Stimulated activated CD8-positive, alpha-beta memory T cell treated with anti-CD3 and anti-CD28 coated beads, Interleukin-7, amount 100 ng/mL, for 4 hours (primary cell): ENCODE data around the gene SLIT3.

Source experiments
- DNase-seq, 2 donors: peaks; one replicate each; pipeline ENCODE4 v3.0.0-alpha.2; 2020; ENCODE audit warnings: low read depth in 2 of 2

SLIT3 gene

GRCh38 chr5:169174923-169175322 lies 126.0 kb downstream of the SLIT3 start:
- DNase-seq = no peak

- no peak for DNase-seq
Observed at GRCh38 chr5:169173372-169173771, 127.6 kb downstream of the SLIT3 start.

GRCh38 chr5:169171515-169171914 lies 129.4 kb downstream of the SLIT3 start:
- no peak for DNase-seq

- no peak for DNase-seq
Observed at GRCh38 chr5:169169783-169170182, 131.2 kb downstream of the SLIT3 start.

GRCh38 chr5:169168280-169168679 lies 132.7 kb downstream of the SLIT3 start:
- DNase-seq = no peak

GRCh38 chr5:169166078-169166477 lies 134.9 kb downstream of the SLIT3 start:
- no peak for DNase-seq

GRCh38 chr5:169165052-169165451 lies 135.9 kb downstream of the SLIT3 start:
- DNase-seq = no peak

GRCh38 chr5:169164481-169164925 lies 136.4 kb downstream of the SLIT3 start:
- DNase-seq = no peak

- DNase-seq = no peak
Observed at GRCh38 chr5:169162407-169162806, 138.5 kb downstream of the SLIT3 start.

- DNase-seq = no peak
Observed at GRCh38 chr5:169161022-169161680, 139.8 kb downstream of the SLIT3 start.

- no peak for DNase-seq
Observed at GRCh38 chr5:169160405-169160901, 140.5 kb downstream of the SLIT3 start.

GRCh38 chr5:169158764-169159163 lies 142.2 kb downstream of the SLIT3 start:
- no peak for DNase-seq

GRCh38 chr5:169157064-169157463 lies 143.9 kb downstream of the SLIT3 start:
- no peak for DNase-seq

GRCh38 chr5:169154679-169155078 lies 146.3 kb downstream of the SLIT3 start:
- no peak for DNase-seq

GRCh38 chr5:169153405-169153804 lies 147.5 kb downstream of the SLIT3 start:
- DNase-seq = no peak

- no peak for DNase-seq
Observed at GRCh38 chr5:169152946-169153345, 148.0 kb downstream of the SLIT3 start.

GRCh38 chr5:169152453-169152852 lies 148.5 kb downstream of the SLIT3 start:
- no peak for DNase-seq

GRCh38 chr5:169151051-169151805 lies 149.7 kb downstream of the SLIT3 start:
- DNase-seq = no peak

- no peak for DNase-seq
Observed at GRCh38 chr5:169150108-169150507, 150.8 kb downstream of the SLIT3 start.

GRCh38 chr5:169149317-169149716 lies 151.6 kb downstream of the SLIT3 start:
- no peak for DNase-seq

- DNase-seq = no peak
Observed at GRCh38 chr5:169148138-169148740, 152.7 kb downstream of the SLIT3 start.

- no peak for DNase-seq
Observed at GRCh38 chr5:169147534-169147933, 153.4 kb downstream of the SLIT3 start.

GRCh38 chr5:169146158-169146557 lies 154.8 kb downstream of the SLIT3 start:
- DNase-seq = no peak
